HepG2 (cell line): ENCODE data around the gene DOCK2. TPM values are rescaled to one million over a fixed set of nuclear protein-coding genes. Genes with fewer than 3 reads are reported as not detected.
"Not testable (repeated sequence)": the region's sequence is repeated elsewhere in the genome, so short reads cannot be mapped to it uniquely, and the experiment has no call there.

Experiments used
- ATAC-seq: fragments of 200-7000 bp; cut with Tn5 transposase; 3 replicates; pipeline ENCODE4 v1.9.1; 2020; ENCODE audit warnings: mild to moderate bottlenecking, moderate library complexity
- BruUV-seq: library from RNA; stranded (reverse); fragments of 400-500 nt; replicated peaks from 2 replicates; lab custom pipeline; 2021; lab: Mats Ljungman, UMichigan
- CTCF ChIA-PET: fragments of 300-600 bp; formaldehyde crosslinking; extraction: SDS; loops from one replicate; lab custom pipeline; 2021; ENCODE audit warnings: low total read pairs, inconsistent platforms, low intra/inter-chr PET ratio; lab: Yijun Ruan, JAX
- POLR2A ChIA-PET: fragments of 350-600 bp; sonication (Branson Sonifier 250); formaldehyde crosslinking; loops from one replicate; lab custom pipeline; 2020; ENCODE audit warnings: antibody characterized with exemption, inconsistent platforms; lab: Yijun Ruan, JAX
- DNase-seq: peaks from one replicate; pipeline ENCODE4 v3.0.0-alpha.2; 2015; ENCODE audit warnings: low spot score
- FAIRE-seq: peaks from 3 replicates; lab custom pipeline; 2011; peaks lifted over from hg19 to GRCh38; lab: Jason Lieb, UNC
- H2AFZ ChIP-seq: one replicate; pipeline ENCODE4 v1.6.1; 2011; ENCODE audit warnings: low read length, inconsistent platforms
- H3K27ac ChIP-seq: fragments of 300-600 bp; 3 replicates; pipeline ENCODE4 v1.8.0; 2011; ENCODE audit warnings: mixed run types, mild to moderate bottlenecking, mixed read lengths, low read length, inconsistent platforms; ENCODE audit not compliant: insufficient read depth; ENCODE audit errors: extremely low read length
- H3K27me3 ChIP-seq, 2 experiments: fragments of 200-600 bp in 1 of 2; 2 replicates in 1 of 2; 3 replicates in 1 of 2; pipeline versions ENCODE4 v1.6.0 to v1.8.0; 2011; ENCODE audit warnings: low read length in 2 of 2, mild to moderate bottlenecking in 2 of 2, moderate library complexity in 2 of 2, inconsistent platforms in 1 of 2; ENCODE audit not compliant: insufficient read depth in 2 of 2, control insufficient read depth in 1 of 2
- H3K36me3 ChIP-seq, 2 experiments: fragments of 200-600 bp in 1 of 2; replicated peaks in 1 of 2; 2 replicates in 1 of 2; 3 replicates in 1 of 2; pipeline versions ENCODE4 v1.5.1 to v1.8.0; 2011; ENCODE audit warnings: low read length in 2 of 2, inconsistent platforms in 1 of 2; ENCODE audit not compliant: insufficient read depth in 2 of 2, control insufficient read depth in 1 of 2
- H3K4me1 ChIP-seq: 2 replicates; pipeline ENCODE4 v1.5.1; 2012; ENCODE audit warnings: low read length, inconsistent platforms; ENCODE audit not compliant: insufficient read depth
- H3K4me2 ChIP-seq: 2 replicates; pipeline ENCODE4 v1.6.0; 2011; ENCODE audit warnings: low read depth, low read length, inconsistent platforms
- H3K4me3 ChIP-seq, 3 experiments: fragments of 200-600 bp in 1 of 3; sonication (generic), shearing (Covaris generic) in 1 of 3; replicated peaks in 1 of 3; 2 replicates each; pipeline ENCODE4 v1.5.1; 2011 to 2016; ENCODE audit warnings: low read length in 3 of 3, inconsistent platforms in 2 of 3, low read depth in 2 of 3, mild to moderate bottlenecking in 2 of 3, control low read depth in 1 of 3, mixed read lengths in 1 of 3; ENCODE audit not compliant: insufficient read depth in 1 of 3
- H3K79me2 ChIP-seq: one replicate; pipeline ENCODE4 v1.6.1; 2011; ENCODE audit warnings: low read length, inconsistent platforms; ENCODE audit not compliant: insufficient read depth
- H3K9ac ChIP-seq: 2 replicates; pipeline ENCODE4 v1.6.0; 2011; ENCODE audit warnings: mild to moderate bottlenecking, low read depth, low read length, inconsistent platforms; ENCODE audit not compliant: insufficient read depth
- H3K9me3 ChIP-seq: 2 replicates; pipeline ENCODE4 v1.5.1; 2012; ENCODE audit warnings: mild to moderate bottlenecking, low read length
- H4K20me1 ChIP-seq: 2 replicates; pipeline ENCODE4 v1.6.0; 2011; ENCODE audit warnings: inconsistent platforms, mild to moderate bottlenecking, low read length, moderate library complexity; ENCODE audit not compliant: insufficient read depth
- ARID4A ChIP-seq: sonication (generic); formaldehyde crosslinking; IDR thresholded peaks from 2 replicates; pipeline ENCODE4 v1.5.0; 2020; ENCODE audit warnings: mild to moderate bottlenecking, missing genetic modification reagents, borderline replicate concordance
- DNMT3B ChIP-seq: conservative IDR thresholded peaks from 2 replicates; pipeline ENCODE4 v1.6.1; 2016; ENCODE audit warnings: missing biosample characterization, control low read depth
- GABPB1 ChIP-seq: IDR thresholded peaks from 2 replicates; pipeline ENCODE4 v1.6.1; 2016; ENCODE audit warnings: mild to moderate bottlenecking, missing genetic modification reagents, moderate library complexity, missing compliant biosample characterization
- HNF4A ChIP-seq: sonication (generic); formaldehyde crosslinking; IDR thresholded peaks from 2 replicates; pipeline ENCODE4 v1.4.0; 2020; ENCODE audit warnings: missing genetic modification reagents
- MAFF ChIP-seq: IDR thresholded peaks from 2 replicates; pipeline ENCODE4 v1.6.1; 2011; ENCODE audit warnings: low read depth, low read length, improper control_type of control experiment
- NCOR1 ChIP-seq: fragments of 200-600 bp; sonication (generic); IDR thresholded peaks from 2 replicates; pipeline ENCODE4 v1.7.0; 2017; ENCODE audit warnings: antibody characterized with exemption, low read length, borderline replicate concordance
- NFKB2 ChIP-seq: sonication (generic); formaldehyde crosslinking; IDR thresholded peaks from 2 replicates; pipeline ENCODE4 v1.4.0; 2020; ENCODE audit warnings: missing genetic modification reagents, borderline replicate concordance
- PAF1 ChIP-seq: IDR thresholded peaks from 2 replicates; pipeline ENCODE4 v1.6.1; 2016; ENCODE audit warnings: missing genetic modification reagents, missing compliant biosample characterization
- TCF7 ChIP-seq: sonication (generic); IDR thresholded peaks from 2 replicates; pipeline ENCODE4 v1.6.1; 2016; ENCODE audit warnings: antibody characterized with exemption, low read depth
- ZBTB42 ChIP-seq: sonication (generic); formaldehyde crosslinking; IDR thresholded peaks from 2 replicates; pipeline ENCODE4 v1.5.0; 2020; ENCODE audit warnings: mild to moderate bottlenecking, missing genetic modification reagents
- ZBTB44 ChIP-seq: sonication (generic); formaldehyde crosslinking; IDR thresholded peaks from 2 replicates; pipeline ENCODE4 v1.4.0; 2020; ENCODE audit warnings: missing genetic modification reagents
- ZNF441 ChIP-seq: sonication (generic); formaldehyde crosslinking; IDR thresholded peaks from 2 replicates; pipeline ENCODE4 v1.7.0; 2021; ENCODE audit warnings: missing genetic modification reagents, borderline replicate concordance
- WGBS: methylation state at CpG from one replicate; pipeline ENCODE4 v1.1.6; 2017; ENCODE audit warnings: low lambda C conversion rate; 5-methylcytosine and 5-hydroxymethylcytosine counted together
- in situ Hi-C: cut with HindIII; loops from 2 replicates; pipeline ENCODE4 v1.10.0; 2017; ENCODE audit warnings: low pct_unique_long_range_greater_than_20kb; ENCODE audit not compliant: extremely low pct_ligation_motif_present
- intact Hi-C: fragments of 100-400 bp; cut with micrococcal nuclease; formaldehyde crosslinking; loops from one replicate; pipeline ENCODE4 v1.10.0; 2022; ENCODE audit not compliant: unreplicated experiment
- polyA plus RNA-seq, 8 experiments: library from polyadenylated mRNA; depleted of rRNA in 3 of 8; stranded (reverse) in 7 of 8; unstranded in 1 of 8; fragments of >200 nt; fragmentation: Illumina TruSeq in 4 of 8; extraction: Trizol in 4 of 8; gene quantifications; 2 replicates each; pipeline versions ENCODE4 v1.2.1 to v1.2.3, GENCODE V29; 2011 to 2016; ENCODE audit warnings: low read depth in 4 of 8, missing spikeins in 1 of 8, mixed read lengths in 1 of 8; ENCODE audit not compliant: insufficient read depth in 1 of 8
- total RNA-seq, 5 experiments: library from RNA; depleted of rRNA; stranded (reverse); fragments of >200 nt; fragmentation: Illumina TruSeq; extraction: Trizol; gene quantifications; 2 replicates each; pipeline ENCODE4 v1.2.3, GENCODE V29; 2016; ENCODE audit warnings: low read depth in 1 of 5

DOCK2 gene
- total and polyA plus RNA-seq, 2 of the 13 experiments (the other 11 are each of a cell fraction or from before 2014, with no cell fraction given), result not detected

- BruUV-seq, POLR2A ChIA-PET, intact Hi-C loops, H2AFZ ChIP-seq, DNase-seq, H3K4me1 ChIP-seq, CTCF ChIA-PET, H3K9me3 ChIP-seq, H3K79me2 ChIP-seq, H3K9ac ChIP-seq, H3K4me3 ChIP-seq, H3K27ac ChIP-seq, FAIRE-seq, H4K20me1 ChIP-seq, H3K27me3 ChIP-seq, in situ Hi-C loops, ATAC-seq, H3K4me2 ChIP-seq, H3K36me3 ChIP-seq: not testable (repeated sequence)
- WGBS, result 53% methylated on average over 4 of the region's 4 CpGs
Measured at GRCh38 chr5:169725665-169726064, 88.6 kb downstream of the DOCK2 start.

GRCh38 chr5:169728418-169728817, 91.3 kb downstream of the DOCK2 start:
- WGBS, result 0% methylated on average over 1 of the region's 1 CpG
- H3K27ac ChIP-seq, result no peak overlapping the region
- ChIA-PET POLR2A (no interaction called here), CTCF (no interaction called here)
- no peaks in the 10 kb centered on the region for H3K4me1 ChIP-seq
- no peak overlapping the region for H3K9ac ChIP-seq
- ATAC-seq, result no peak
- no peak overlapping the region for H3K4me3 ChIP-seq
- FAIRE-seq, result no peak
- no peaks in the 10 kb centered on the region for H3K36me3 ChIP-seq
- DNase-seq, result no peak
- H3K79me2 ChIP-seq, result no peaks in the 10 kb centered on the region
- in situ Hi-C loops, result no loop called here
- H3K9me3 ChIP-seq, result no peaks in the 10 kb centered on the region
- BruUV-seq, result no TSS peak
- no peaks in the 10 kb centered on the region for H3K27me3 ChIP-seq
- no peaks in the 10 kb centered on the region for H4K20me1 ChIP-seq
- intact Hi-C loops, result no loop called here
- no peak overlapping the region for H3K4me2 ChIP-seq
- H2AFZ ChIP-seq, result no peak overlapping the region
- TF ChIP-seq GABPB1 (CRISPR knock-in tag), result no peak
- TF ChIP-seq HNF4A, result peak; percentile 18; the same call in 1 of the 2 replicates
- TF ChIP-seq ZNF441 (CRISPR knock-in tag), result no peak
- TF ChIP-seq TCF7, result no peak
- no peak for TF ChIP-seq DNMT3B (CRISPR knock-in tag)
- no peak for TF ChIP-seq PAF1 (CRISPR knock-in tag)
- no peak for TF ChIP-seq ARID4A (CRISPR knock-in tag)
- no peak for TF ChIP-seq ZBTB42 (CRISPR knock-in tag)
- no peak for TF ChIP-seq NFKB2 (CRISPR knock-in tag)
- TF ChIP-seq ZBTB44 (CRISPR knock-in tag), result no peak
- TF ChIP-seq NCOR1, result peak; percentile 42; the same call in 1 of the 2 replicates
- TF ChIP-seq MAFF, result no peak
